HepG2 (cell line): Measurements from ENCODE around the gene ATP5MC2. TPM values are rescaled to one million over a fixed set of nuclear protein-coding genes. Genes with fewer than 3 reads are reported as not detected.

Source experiments
- ARID5B ChIP-seq: IDR thresholded peaks from 2 replicates; pipeline ENCODE4 v1.4.0; 2020; ENCODE audit warnings: mild to moderate bottlenecking, missing genetic modification reagents
- DMAP1 ChIP-seq: IDR thresholded peaks from 2 replicates; pipeline ENCODE4 v1.6.1; 2016
- GATAD2A ChIP-seq: IDR thresholded peaks from 2 replicates; pipeline ENCODE4 v1.6.1; 2016
- HCFC1 ChIP-seq: fragments of 150-350 bp; IDR thresholded peaks from 2 replicates; pipeline ENCODE4 v1.6.1; 2014; ENCODE audit warnings: low read depth, low read length
- MEIS2 ChIP-seq: sonication (generic); formaldehyde crosslinking; IDR thresholded peaks from 2 replicates; pipeline ENCODE4 v1.9.0; 2021; ENCODE audit warnings: mild to moderate bottlenecking, missing genetic modification reagents
- MTF1 ChIP-seq: sonication (generic); formaldehyde crosslinking; IDR thresholded peaks from 2 replicates; pipeline ENCODE4 v1.5.0; 2020; ENCODE audit warnings: missing genetic modification reagents
- POGZ ChIP-seq: sonication (generic); formaldehyde crosslinking; IDR thresholded peaks from 2 replicates; pipeline ENCODE4 v1.4.0; 2020; ENCODE audit warnings: mild to moderate bottlenecking, missing genetic modification reagents
- TEF ChIP-seq: sonication (generic); formaldehyde crosslinking; IDR thresholded peaks from 2 replicates; pipeline ENCODE4 v1.5.0; 2020; ENCODE audit warnings: missing genetic modification reagents
- TP53 ChIP-seq: sonication (generic); formaldehyde crosslinking; conservative IDR thresholded peaks from 2 replicates; pipeline ENCODE4 v1.4.0; 2020; ENCODE audit warnings: missing genetic modification reagents
- ZBTB20 ChIP-seq: sonication (generic); formaldehyde crosslinking; IDR thresholded peaks from 2 replicates; pipeline ENCODE4 v1.8.1; 2023; ENCODE audit warnings: missing genetic modification reagents, low read depth, mild to moderate bottlenecking, borderline replicate concordance
- ZC3H4 ChIP-seq: sonication (generic); formaldehyde crosslinking; IDR thresholded peaks from 2 replicates; pipeline ENCODE4 v1.4.0; 2020; ENCODE audit warnings: missing genetic modification reagents, borderline replicate concordance
- ZKSCAN1 ChIP-seq: fragments of 150-350 bp; IDR thresholded peaks from 2 replicates; pipeline ENCODE4 v1.6.1; 2014; ENCODE audit warnings: low read length
- ZNF350 ChIP-seq: sonication (generic); formaldehyde crosslinking; IDR thresholded peaks from 2 replicates; pipeline ENCODE4 v1.4.0; 2020; ENCODE audit warnings: mild to moderate bottlenecking, low read depth, missing genetic modification reagents, borderline replicate concordance
- ZNF724P ChIP-seq: sonication (generic); formaldehyde crosslinking; IDR thresholded peaks from 2 replicates; pipeline ENCODE4 v1.8.0; 2022; ENCODE audit warnings: missing genetic modification reagents, borderline replicate concordance
- polyA plus RNA-seq, 8 experiments: library from polyadenylated mRNA; depleted of rRNA in 3 of 8; stranded (reverse) in 7 of 8; unstranded in 1 of 8; fragments of >200 nt; fragmentation: Illumina TruSeq in 4 of 8; extraction: Trizol in 4 of 8; gene quantifications; 2 replicates each; pipeline versions ENCODE4 v1.2.1 to v1.2.3, GENCODE V29; 2011 to 2016; ENCODE audit warnings: low read depth in 4 of 8, missing spikeins in 1 of 8, mixed read lengths in 1 of 8; ENCODE audit not compliant: insufficient read depth in 1 of 8
- total RNA-seq, 5 experiments: library from RNA; depleted of rRNA; stranded (reverse); fragments of >200 nt; fragmentation: Illumina TruSeq; extraction: Trizol; gene quantifications; 2 replicates each; pipeline ENCODE4 v1.2.3, GENCODE V29; 2016; ENCODE audit warnings: low read depth in 1 of 5
- TF ChIP-seq, protein P1 (sequence below): sonication (generic); formaldehyde crosslinking; IDR thresholded peaks from one replicate; pipeline ENCODE4 v1.5.1; 2020; ENCODE audit warnings: mild to moderate bottlenecking, missing genetic modification reagents; ENCODE audit errors: not compliant biosample characterization
- TF ChIP-seq, protein P2 (sequence below): sonication (generic); formaldehyde crosslinking; conservative IDR thresholded peaks from 2 replicates; pipeline ENCODE4 v1.8.0; 2022; ENCODE audit warnings: mild to moderate bottlenecking, moderate library complexity, missing genetic modification reagents

Gene ATP5MC2
- total and polyA plus RNA-seq, 2 of the 13 experiments (the other 11 are each of a cell fraction or from before 2014, with no cell fraction given): 230 to 257 TPM

DNA sequence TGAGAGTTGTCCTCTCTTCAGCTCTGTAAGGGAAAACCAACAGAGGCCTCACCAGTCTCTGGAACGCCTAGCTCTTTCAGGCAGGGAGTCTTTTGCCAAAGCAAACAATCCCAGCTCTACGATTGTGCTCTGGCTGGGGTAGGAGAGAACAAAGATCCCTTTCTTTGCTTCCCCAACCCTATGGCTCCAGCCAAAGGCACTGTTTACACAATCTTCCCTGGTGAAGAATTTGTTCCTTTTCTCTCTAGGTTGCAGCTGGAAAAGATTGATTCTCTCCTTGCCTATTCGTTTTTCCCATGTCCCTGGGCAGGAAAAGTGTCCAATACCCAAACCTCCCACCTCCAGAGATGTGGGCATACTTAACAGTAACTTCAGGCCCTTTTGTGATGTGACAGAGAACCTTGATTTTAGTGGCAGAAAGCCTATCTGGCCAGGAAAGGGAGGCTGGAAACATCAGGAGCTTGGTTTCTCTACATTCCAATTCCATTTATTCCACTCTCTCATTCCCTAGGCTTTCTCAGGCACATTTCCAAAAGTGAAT, 16.8 kb downstream of the ATP5MC2 start (continued):
- TF ChIP-seq, protein P1, sequence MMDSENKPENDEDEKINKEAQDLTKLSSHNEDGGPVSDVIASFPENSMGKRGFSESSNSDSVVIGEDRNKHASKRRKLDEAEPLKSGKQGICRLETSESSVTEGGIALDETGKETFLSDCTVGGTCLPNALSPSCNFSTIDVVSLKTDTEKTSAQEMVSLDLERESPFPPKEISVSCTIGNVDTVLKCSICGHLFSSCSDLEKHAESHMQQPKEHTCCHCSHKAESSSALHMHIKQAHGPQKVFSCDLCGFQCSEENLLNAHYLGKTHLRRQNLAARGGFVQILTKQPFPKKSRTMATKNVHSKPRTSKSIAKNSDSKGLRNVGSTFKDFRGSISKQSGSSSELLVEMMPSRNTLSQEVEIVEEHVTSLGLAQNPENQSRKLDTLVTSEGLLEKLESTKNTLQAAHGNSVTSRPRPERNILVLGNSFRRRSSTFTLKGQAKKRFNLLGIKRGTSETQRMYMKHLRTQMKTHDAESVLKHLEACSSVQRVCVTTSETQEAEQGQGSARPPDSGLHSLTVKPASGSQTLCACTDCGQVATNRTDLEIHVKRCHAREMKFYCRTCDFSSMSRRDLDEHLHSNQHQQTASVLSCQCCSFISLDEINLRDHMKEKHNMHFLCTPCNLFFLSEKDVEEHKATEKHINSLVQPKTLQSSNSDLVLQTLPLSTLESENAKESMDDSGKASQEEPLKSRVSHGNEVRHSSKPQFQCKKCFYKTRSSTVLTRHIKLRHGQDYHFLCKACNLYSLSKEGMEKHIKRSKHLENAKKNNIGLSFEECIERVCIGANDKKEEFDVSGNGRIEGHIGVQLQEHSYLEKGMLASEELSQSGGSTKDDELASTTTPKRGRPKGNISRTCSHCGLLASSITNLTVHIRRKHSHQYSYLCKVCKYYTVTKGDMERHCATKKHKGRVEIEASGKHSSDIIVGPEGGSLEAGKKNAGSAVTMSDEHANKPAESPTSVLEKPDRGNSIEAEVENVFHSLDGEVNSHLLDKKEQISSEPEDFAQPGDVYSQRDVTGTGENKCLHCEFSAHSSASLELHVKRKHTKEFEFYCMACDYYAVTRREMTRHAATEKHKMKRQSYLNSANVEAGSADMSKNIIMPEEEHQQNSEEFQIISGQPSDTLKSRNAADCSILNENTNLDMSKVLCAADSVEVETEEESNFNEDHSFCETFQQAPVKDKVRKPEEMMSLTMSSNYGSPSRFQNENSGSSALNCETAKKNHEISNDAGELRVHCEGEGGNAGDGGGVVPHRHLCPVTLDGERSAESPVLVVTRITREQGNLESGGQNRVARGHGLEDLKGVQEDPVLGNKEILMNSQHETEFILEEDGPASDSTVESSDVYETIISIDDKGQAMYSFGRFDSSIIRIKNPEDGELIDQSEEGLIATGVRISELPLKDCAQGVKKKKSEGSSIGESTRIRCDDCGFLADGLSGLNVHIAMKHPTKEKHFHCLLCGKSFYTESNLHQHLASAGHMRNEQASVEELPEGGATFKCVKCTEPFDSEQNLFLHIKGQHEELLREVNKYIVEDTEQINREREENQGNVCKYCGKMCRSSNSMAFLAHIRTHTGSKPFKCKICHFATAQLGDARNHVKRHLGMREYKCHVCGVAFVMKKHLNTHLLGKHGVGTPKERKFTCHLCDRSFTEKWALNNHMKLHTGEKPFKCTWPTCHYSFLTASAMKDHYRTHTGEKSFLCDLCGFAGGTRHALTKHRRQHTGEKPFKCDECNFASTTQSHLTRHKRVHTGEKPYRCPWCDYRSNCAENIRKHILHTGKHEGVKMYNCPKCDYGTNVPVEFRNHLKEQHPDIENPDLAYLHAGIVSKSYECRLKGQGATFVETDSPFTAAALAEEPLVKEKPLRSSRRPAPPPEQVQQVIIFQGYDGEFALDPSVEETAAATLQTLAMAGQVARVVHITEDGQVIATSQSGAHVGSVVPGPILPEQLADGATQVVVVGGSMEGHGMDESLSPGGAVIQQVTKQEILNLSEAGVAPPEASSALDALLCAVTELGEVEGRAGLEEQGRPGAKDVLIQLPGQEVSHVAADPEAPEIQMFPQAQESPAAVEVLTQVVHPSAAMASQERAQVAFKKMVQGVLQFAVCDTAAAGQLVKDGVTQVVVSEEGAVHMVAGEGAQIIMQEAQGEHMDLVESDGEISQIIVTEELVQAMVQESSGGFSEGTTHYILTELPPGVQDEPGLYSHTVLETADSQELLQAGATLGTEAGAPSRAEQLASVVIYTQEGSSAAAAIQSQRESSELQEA: no peak
- TF ChIP-seq HCFC1 (no peak), GATAD2A (CRISPR knock-in tag) (peak; percentile 89), ZC3H4 (CRISPR knock-in tag) (no peak), ZKSCAN1 (0 out of 2 replicates have a peak, but pooled peaks have one; percentile 19), MTF1 (CRISPR knock-in tag) (no peak), DMAP1 (CRISPR knock-in tag) (peak; percentile 65; the same call in 1 of the 2 replicates), TP53 (CRISPR knock-in tag) (no peak), ZNF724P (no peak), POGZ (CRISPR knock-in tag) (peak; percentile 33; the same call in 1 of the 2 replicates), TEF (CRISPR knock-in tag) (no peak), ZBTB20 (CRISPR knock-in tag) (peak; percentile 58; the same call in 1 of the 2 replicates), ZNF350 (CRISPR knock-in tag) (no peak), MEIS2 (CRISPR knock-in tag) (no peak), ARID5B (CRISPR knock-in tag) (peak; percentile 75)
- TF ChIP-seq, protein P2, sequence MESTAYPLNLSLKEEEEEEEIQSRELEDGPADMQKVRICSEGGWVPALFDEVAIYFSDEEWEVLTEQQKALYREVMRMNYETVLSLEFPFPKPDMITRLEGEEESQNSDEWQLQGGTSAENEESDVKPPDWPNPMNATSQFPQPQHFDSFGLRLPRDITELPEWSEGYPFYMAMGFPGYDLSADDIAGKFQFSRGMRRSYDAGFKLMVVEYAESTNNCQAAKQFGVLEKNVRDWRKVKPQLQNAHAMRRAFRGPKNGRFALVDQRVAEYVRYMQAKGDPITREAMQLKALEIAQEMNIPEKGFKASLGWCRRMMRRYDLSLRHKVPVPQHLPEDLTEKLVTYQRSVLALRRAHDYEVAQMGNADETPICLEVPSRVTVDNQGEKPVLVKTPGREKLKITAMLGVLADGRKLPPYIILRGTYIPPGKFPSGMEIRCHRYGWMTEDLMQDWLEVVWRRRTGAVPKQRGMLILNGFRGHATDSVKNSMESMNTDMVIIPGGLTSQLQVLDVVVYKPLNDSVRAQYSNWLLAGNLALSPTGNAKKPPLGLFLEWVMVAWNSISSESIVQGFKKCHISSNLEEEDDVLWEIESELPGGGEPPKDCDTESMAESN (CRISPR knock-in tag): no peak
